Neural progenitor cell (in vitro differentiated cells): Measurements from ENCODE around the gene VAV3. TPM values are rescaled to one million over a fixed set of nuclear protein-coding genes. Genes with fewer than 3 reads are reported as not detected.

Source experiments
- DNase-seq: peaks from one replicate; pipeline ENCODE4 v3.0.0-alpha.2; 2016; ENCODE audit warnings: low spot score
- H2AFZ ChIP-seq: fragments of 200-600 bp; sonication (generic); replicated peaks from 2 replicates; pipeline ENCODE4 v1.6.1; 2016; ENCODE audit warnings: antibody characterized with exemption
- H3F3A ChIP-seq: fragments of 200-600 bp; sonication (generic); 2 replicates; pipeline ENCODE4 v1.6.1; 2016; ENCODE audit warnings: antibody characterized with exemption, low read depth
- H3K27ac ChIP-seq: fragments of 200-600 bp; sonication (generic); 2 replicates; pipeline ENCODE4 v1.5.1; 2016; ENCODE audit warnings: mild to moderate bottlenecking
- H3K27me3 ChIP-seq: fragments of 200-600 bp; sonication (generic); 2 replicates; pipeline ENCODE4 v1.6.1; 2016; ENCODE audit warnings: mild to moderate bottlenecking, moderate library complexity
- H3K36me3 ChIP-seq: fragments of 200-600 bp; sonication (generic); 2 replicates; pipeline ENCODE4 v1.5.1; 2016
- H3K4me1 ChIP-seq: fragments of 200-600 bp; sonication (generic); 2 replicates; pipeline ENCODE4 v1.6.1; 2016; ENCODE audit warnings: mixed run types
- H3K4me2 ChIP-seq: fragments of 200-600 bp; sonication (generic); 2 replicates; pipeline ENCODE4 v1.6.1; 2016
- H3K4me3 ChIP-seq: fragments of 200-600 bp; sonication (generic); 2 replicates; pipeline ENCODE4 v1.5.1; 2016
- H3K79me2 ChIP-seq: fragments of 200-600 bp; sonication (generic); 2 replicates; pipeline ENCODE4 v1.6.1; 2016; ENCODE audit warnings: low read depth
- H3K9ac ChIP-seq: fragments of 200-600 bp; sonication (generic); 2 replicates; pipeline ENCODE4 v1.6.1; 2016
- H3K9me3 ChIP-seq: fragments of 200-600 bp; sonication (generic); 2 replicates; pipeline ENCODE4 v1.5.1; 2016; ENCODE audit warnings: low read depth
- H4K20me1 ChIP-seq: fragments of 200-600 bp; sonication (generic); 2 replicates; pipeline ENCODE4 v1.6.1; 2016; ENCODE audit warnings: low read depth
- H3K27ac Mint-ChIP-seq: 3 replicates; pipeline ENCODE4 v1.8.0; 2021; ENCODE audit warnings: mixed read lengths
- H3K27me3 Mint-ChIP-seq: 2 replicates; pipeline ENCODE4 v1.8.0; 2022; ENCODE audit warnings: low read depth, mild to moderate bottlenecking, inconsistent platforms, moderate library complexity, mixed read lengths; ENCODE audit not compliant: insufficient read depth
- H3K36me3 Mint-ChIP-seq: 3 replicates; pipeline ENCODE4 v1.8.0; 2021; ENCODE audit warnings: mixed read lengths
- H3K4me1 Mint-ChIP-seq: 3 replicates; pipeline ENCODE4 v1.8.0; 2021; ENCODE audit warnings: mixed read lengths
- H3K4me3 Mint-ChIP-seq: 3 replicates; pipeline ENCODE4 v1.8.0; 2021; ENCODE audit warnings: mild to moderate bottlenecking, moderate library complexity, mixed read lengths
- H3K9me3 Mint-ChIP-seq: 3 replicates; pipeline ENCODE4 v1.8.0; 2020; ENCODE audit warnings: mixed read lengths
- CTCF ChIP-seq: fragments of 200-600 bp; sonication (generic); IDR thresholded peaks from 2 replicates; pipeline ENCODE4 v1.5.1; 2017; ENCODE audit warnings: antibody characterized with exemption, mild to moderate bottlenecking
- EZH2 ChIP-seq: fragments of 200-600 bp; sonication (generic); IDR thresholded peaks from 2 replicates; pipeline ENCODE4 v1.6.1; 2017; ENCODE audit warnings: antibody characterized with exemption, mild to moderate bottlenecking, moderate library complexity
- EZH2phosphoT487 ChIP-seq: fragments of 200-600 bp; sonication (generic); IDR thresholded peaks from 2 replicates; pipeline ENCODE4 v1.6.1; 2017; ENCODE audit warnings: antibody characterized with exemption
- total RNA-seq: library from RNA; depleted of rRNA; stranded (reverse); fragments of >200 nt; gene quantifications from 2 replicates; pipeline ENCODE4 v1.2.3, GENCODE V29; 2015; ENCODE audit warnings: low replicate concordance

The VAV3 gene
- total RNA-seq, 1 donor from 2014 or later, result 1.7 TPM

GRCh38 chr1:107871259-107871658 lies 93.7 kb downstream of the VAV3 start:
- peaks cover 3% of the 10 kb centered on the region for H3K9me3 Mint-ChIP-seq
- H3F3A ChIP-seq, result peaks cover 13% of the 10 kb centered on the region
- H3K79me2 ChIP-seq, result no peaks in the 10 kb centered on the region
- H2AFZ ChIP-seq, result no peak overlapping the region
- no peak overlapping the region for H3K4me3 ChIP-seq
- TF ChIP-seq CTCF (no peak), EZH2phosphoT487 (no peak), EZH2 (no peak)
- H3K9me3 ChIP-seq, result no peaks in the 10 kb centered on the region
- H3K4me3 Mint-ChIP-seq, result no peak overlapping the region
- H3K36me3 Mint-ChIP-seq, result no peaks in the 10 kb centered on the region
- peaks cover 10% of the 10 kb centered on the region for H3K4me1 ChIP-seq
- no peaks in the 10 kb centered on the region for H3K36me3 ChIP-seq
- no peaks in the 10 kb centered on the region for H4K20me1 ChIP-seq
- peaks cover 7% of the 10 kb centered on the region for H3K27me3 ChIP-seq
- no peak overlapping the region for H3K9ac ChIP-seq
- peaks cover 10% of the 10 kb centered on the region for H3K4me1 Mint-ChIP-seq
- H3K4me2 ChIP-seq, result no peak overlapping the region
- no peak for DNase-seq
- no peak overlapping the region for H3K27ac Mint-ChIP-seq
- no peaks in the 10 kb centered on the region for H3K27me3 Mint-ChIP-seq
- no peak overlapping the region for H3K27ac ChIP-seq

GRCh38 chr1:107870696-107871095 lies 94.3 kb downstream of the VAV3 start:
- DNase-seq, result no peak
- Mint-ChIP-seq H3K36me3 (no peaks in the 10 kb centered on the region), H3K4me3 (no peak overlapping the region), H3K9me3 (peaks cover 3% of the 10 kb centered on the region), H3K27ac (no peak overlapping the region), H3K4me1 (peaks cover 10% of the 10 kb centered on the region), H3K27me3 (no peaks in the 10 kb centered on the region)
- Histone ChIP-seq H3K27me3 (peaks cover 7% of the 10 kb centered on the region), H3K79me2 (no peaks in the 10 kb centered on the region), H3K4me3 (no peak overlapping the region), H3K27ac (no peak overlapping the region), H3K9ac (no peak overlapping the region), H3F3A (peaks cover 13% of the 10 kb centered on the region), H2AFZ (no peak overlapping the region), H4K20me1 (no peaks in the 10 kb centered on the region), H3K4me1 (peaks cover 10% of the 10 kb centered on the region), H3K36me3 (no peaks in the 10 kb centered on the region), H3K9me3 (no peaks in the 10 kb centered on the region), H3K4me2 (no peak overlapping the region)
- TF ChIP-seq EZH2 (no peak), CTCF (no peak), EZH2phosphoT487 (no peak)

- Mint-ChIP-seq H3K27me3 (no peaks in the 10 kb centered on the region), H3K27ac (peak overlapping the region; percentile 14), H3K9me3 (peaks cover 3% of the 10 kb centered on the region), H3K36me3 (no peaks in the 10 kb centered on the region), H3K4me3 (no peak overlapping the region), H3K4me1 (peaks cover 10% of the 10 kb centered on the region)
- Histone ChIP-seq H2AFZ (no peak overlapping the region), H3K4me3 (no peak overlapping the region), H3F3A (peaks cover 13% of the 10 kb centered on the region), H3K79me2 (no peaks in the 10 kb centered on the region), H3K4me2 (no peak overlapping the region), H4K20me1 (no peaks in the 10 kb centered on the region), H3K27ac (no peak overlapping the region), H3K36me3 (no peaks in the 10 kb centered on the region), H3K4me1 (peaks cover 10% of the 10 kb centered on the region), H3K9ac (no peak overlapping the region), H3K9me3 (no peaks in the 10 kb centered on the region), H3K27me3 (peaks cover 7% of the 10 kb centered on the region)
- TF ChIP-seq EZH2phosphoT487 (no peak), EZH2 (no peak), CTCF (no peak)
- no peak for DNase-seq
Measured at GRCh38 chr1:107867897-107868296, 97.1 kb downstream of the VAV3 start.
